NCI-H1105 treated with DMSO at 0.1 percent for 48 hours (cell line): Measurements from ENCODE around the gene CCT7.
A peak's percentile ranks its signal among the peaks of the same experiment; 100 is the strongest.
"Not testable (repeated sequence)": the region's sequence is repeated elsewhere in the genome, so short reads cannot be mapped to it uniquely, and the experiment has no call there.

Experiments
- DNase-seq: peaks from one replicate; lab custom pipeline; 2025; lab: John Stamatoyannopoulos, UW

Gene CCT7

GRCh38 chr2:73233932-73234832, at the start of gene CCT7:
Gene CCT7, plus strand, starts transcription at chr2:73234308. Its CDS starts 71 bp downstream, at chr2:73234379.
- DNase-seq = peak; percentile 93

- no peak for DNase-seq
Measured at GRCh38 chr2:73185965-73186364, 48.1 kb upstream of the CCT7 start.

- no peak for DNase-seq
Measured at GRCh38 chr2:73187549-73187948, 46.6 kb upstream of the CCT7 start.

- DNase-seq = no peak
Measured at GRCh38 chr2:73197579-73197978, 36.5 kb upstream of the CCT7 start.

- DNase-seq = not testable (repeated sequence)
Measured at GRCh38 chr2:73200281-73200680, 33.8 kb upstream of the CCT7 start.

GRCh38 chr2:73202156-73203054, 31.7 kb upstream of the CCT7 start, which contains the start of gene NOTO:
Gene NOTO, plus strand, starts transcription at chr2:73202574. Its CDS starts 93 bp downstream, at chr2:73202667.
- DNase-seq = peak; percentile 55

- no peak for DNase-seq
Measured at GRCh38 chr2:73203055-73203681, 30.9 kb upstream of the CCT7 start.

GRCh38 chr2:73205611-73206010, 28.5 kb upstream of the CCT7 start:
- DNase-seq = no peak

GRCh38 chr2:73208258-73208657, 25.9 kb upstream of the CCT7 start:
- no peak for DNase-seq

GRCh38 chr2:73210019-73210418, 24.1 kb upstream of the CCT7 start:
- no peak for DNase-seq

- DNase-seq = no peak
Measured at GRCh38 chr2:73210696-73211095, 23.4 kb upstream of the CCT7 start.

GRCh38 chr2:73212098-73212447, 22.0 kb upstream of the CCT7 start:
- DNase-seq = no peak

GRCh38 chr2:73212448-73213176, 21.5 kb upstream of the CCT7 start:
- DNase-seq = peak; percentile 61

- DNase-seq = peak; percentile 67
Measured at GRCh38 chr2:73214120-73215035, 19.7 kb upstream of the CCT7 start, which contains the start of gene SMYD5. Gene SMYD5, plus strand, starts transcription at chr2:73214245. Its CDS starts 22 bp downstream, at chr2:73214267.

GRCh38 chr2:73215254-73215653, 18.9 kb upstream of the CCT7 start:
- DNase-seq = no peak

- DNase-seq = no peak
Measured at GRCh38 chr2:73217160-73217559, 16.9 kb upstream of the CCT7 start.

- no peak for DNase-seq
Measured at GRCh38 chr2:73217826-73218225, 16.3 kb upstream of the CCT7 start.

- no peak for DNase-seq
Measured at GRCh38 chr2:73218298-73218697, 15.8 kb upstream of the CCT7 start.

- no peak for DNase-seq
Measured at GRCh38 chr2:73223821-73224220, 10.3 kb upstream of the CCT7 start.
